SU-DHL-6 (cell line): ENCODE measurements around the gene AGPS.

Source experiments
- H2AFZ ChIP-seq: fragments of 200-600 bp; sonication (generic); 2 replicates; pipeline ENCODE4 v1.6.1; 2014; ENCODE audit warnings: low read depth, mild to moderate bottlenecking, moderate library complexity, mixed read lengths, antibody characterized with exemption, low read length; ENCODE audit not compliant: severe bottlenecking
- H3F3A ChIP-seq: fragments of 200-600 bp; shearing (Covaris generic); 2 replicates; pipeline ENCODE4 v1.6.0; 2016; ENCODE audit warnings: antibody characterized with exemption, mild to moderate bottlenecking; ENCODE audit not compliant: insufficient read depth
- H3K27ac ChIP-seq: fragments of 200-600 bp; sonication (generic); 2 replicates; pipeline ENCODE4 v1.5.1; 2016; ENCODE audit warnings: low read depth, mild to moderate bottlenecking, low read length, moderate library complexity, mixed read lengths
- H3K27me3 ChIP-seq: fragments of 200-600 bp; sonication (generic), shearing (Covaris generic); 2 replicates; pipeline ENCODE4 v1.6.0; 2014; ENCODE audit warnings: mild to moderate bottlenecking, low read length
- H3K36me3 ChIP-seq: fragments of 200-600 bp; sonication (generic); 2 replicates; pipeline ENCODE4 v1.6.1; 2014; ENCODE audit warnings: mild to moderate bottlenecking, low read length, mixed read lengths
- H3K4me2 ChIP-seq: fragments of 300-600, 200-600 bp; shearing (Covaris generic), sonication (generic); 2 replicates; pipeline ENCODE4 v1.6.0; 2014; ENCODE audit warnings: low read length, low read depth, mild to moderate bottlenecking; ENCODE audit not compliant: poor library complexity, severe bottlenecking
- H3K4me3 ChIP-seq: fragments of 200-600 bp; sonication (generic); 2 replicates; pipeline ENCODE4 v1.5.1; 2014; ENCODE audit warnings: antibody characterized with exemption, low read length, mild to moderate bottlenecking, mixed read lengths; ENCODE audit not compliant: insufficient read depth, poor library complexity, severe bottlenecking
- H3K79me2 ChIP-seq: fragments of 200-600 bp; sonication (generic); 2 replicates; pipeline ENCODE4 v1.6.1; 2014; ENCODE audit warnings: mild to moderate bottlenecking, low read length, moderate library complexity; ENCODE audit not compliant: insufficient read depth
- H3K9ac ChIP-seq: fragments of 200-600 bp; sonication (generic); 2 replicates; pipeline ENCODE4 v1.7.0; 2014; ENCODE audit warnings: mild to moderate bottlenecking, low read length
- H3K9me2 ChIP-seq: fragments of 200-600 bp; sonication (generic); replicated peaks from 2 replicates; pipeline ENCODE4 v1.6.1; 2014; ENCODE audit warnings: low read length; ENCODE audit not compliant: insufficient read depth
- H3K9me3 ChIP-seq: fragments of 200-600 bp; sonication (generic); 2 replicates; pipeline ENCODE4 v1.6.1; 2014; ENCODE audit warnings: low read length, mixed read lengths; ENCODE audit not compliant: insufficient read depth
- H4K20me1 ChIP-seq: fragments of 200-600 bp; sonication (generic); 2 replicates; pipeline ENCODE4 v1.6.1; 2014; ENCODE audit warnings: low read depth, mild to moderate bottlenecking, antibody characterized with exemption, low read length, moderate library complexity, mixed read lengths
- EZH2phosphoT487 ChIP-seq: fragments of 200-600 bp; sonication (generic), shearing (Covaris generic); conservative IDR thresholded peaks from 2 replicates; pipeline ENCODE4 v1.6.1; 2018; ENCODE audit warnings: mild to moderate bottlenecking, antibody characterized with exemption, low read length, moderate library complexity, mixed read lengths
- TF ChIP-seq, protein P1 (sequence below): fragments of 200-600 bp; sonication (generic); IDR thresholded peaks from one replicate; pipeline ENCODE4 v1.5.1; 2017; ENCODE audit warnings: antibody characterized with exemption, mild to moderate bottlenecking, low read length, moderate library complexity; ENCODE audit not compliant: insufficient read depth, poor library complexity, severe bottlenecking

AGPS gene

DNA sequence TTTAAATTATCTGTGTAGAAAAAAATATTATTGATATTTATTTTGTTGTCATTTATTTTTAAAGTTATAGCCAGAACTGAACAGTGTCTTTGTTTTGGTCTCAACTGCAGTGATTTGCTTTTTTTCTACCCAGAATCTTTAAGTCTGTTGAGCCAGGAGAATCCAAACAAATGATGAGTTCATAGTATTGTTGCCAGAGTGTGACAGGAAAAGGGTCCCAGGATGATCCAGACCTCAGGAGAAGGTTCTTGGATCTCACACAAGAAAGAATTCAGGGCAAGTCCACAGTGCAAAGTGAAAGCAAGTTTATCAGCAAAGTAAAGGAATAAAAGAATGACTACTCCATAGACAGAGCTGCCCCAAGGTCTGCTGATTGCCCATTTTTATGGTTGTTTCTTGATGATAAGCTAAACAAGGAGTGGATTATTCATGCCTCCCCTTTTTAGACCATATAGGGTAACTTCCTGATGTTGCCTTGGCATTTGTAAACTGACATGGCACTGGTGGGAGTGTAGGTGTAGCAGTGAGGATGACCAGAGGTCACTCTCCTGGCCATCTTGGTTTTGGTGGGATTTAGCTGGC lies 127.1 kb downstream of the AGPS start:
- Histone ChIP-seq H3K27me3 (no peaks in the 10 kb centered on the region), H4K20me1 (no peaks in the 10 kb centered on the region; the same call in 1 of the 2 replicates), H3K4me3 (no peak overlapping the region), H3K27ac (no peak overlapping the region), H3K4me2 (no peak overlapping the region), H3K9me2 (no peaks in the 10 kb centered on the region), H3K36me3 (peaks cover 2% of the 10 kb centered on the region; the same call in 1 of the 2 replicates), H3K9me3 (no peaks in the 10 kb centered on the region), H2AFZ (no peak overlapping the region), H3F3A (no peaks in the 10 kb centered on the region), H3K79me2 (no peaks in the 10 kb centered on the region), H3K9ac (no peak overlapping the region)
- TF ChIP-seq EZH2phosphoT487, result no peak
- TF ChIP-seq, protein P1, sequence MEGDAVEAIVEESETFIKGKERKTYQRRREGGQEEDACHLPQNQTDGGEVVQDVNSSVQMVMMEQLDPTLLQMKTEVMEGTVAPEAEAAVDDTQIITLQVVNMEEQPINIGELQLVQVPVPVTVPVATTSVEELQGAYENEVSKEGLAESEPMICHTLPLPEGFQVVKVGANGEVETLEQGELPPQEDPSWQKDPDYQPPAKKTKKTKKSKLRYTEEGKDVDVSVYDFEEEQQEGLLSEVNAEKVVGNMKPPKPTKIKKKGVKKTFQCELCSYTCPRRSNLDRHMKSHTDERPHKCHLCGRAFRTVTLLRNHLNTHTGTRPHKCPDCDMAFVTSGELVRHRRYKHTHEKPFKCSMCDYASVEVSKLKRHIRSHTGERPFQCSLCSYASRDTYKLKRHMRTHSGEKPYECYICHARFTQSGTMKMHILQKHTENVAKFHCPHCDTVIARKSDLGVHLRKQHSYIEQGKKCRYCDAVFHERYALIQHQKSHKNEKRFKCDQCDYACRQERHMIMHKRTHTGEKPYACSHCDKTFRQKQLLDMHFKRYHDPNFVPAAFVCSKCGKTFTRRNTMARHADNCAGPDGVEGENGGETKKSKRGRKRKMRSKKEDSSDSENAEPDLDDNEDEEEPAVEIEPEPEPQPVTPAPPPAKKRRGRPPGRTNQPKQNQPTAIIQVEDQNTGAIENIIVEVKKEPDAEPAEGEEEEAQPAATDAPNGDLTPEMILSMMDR, result no peak

DNA sequence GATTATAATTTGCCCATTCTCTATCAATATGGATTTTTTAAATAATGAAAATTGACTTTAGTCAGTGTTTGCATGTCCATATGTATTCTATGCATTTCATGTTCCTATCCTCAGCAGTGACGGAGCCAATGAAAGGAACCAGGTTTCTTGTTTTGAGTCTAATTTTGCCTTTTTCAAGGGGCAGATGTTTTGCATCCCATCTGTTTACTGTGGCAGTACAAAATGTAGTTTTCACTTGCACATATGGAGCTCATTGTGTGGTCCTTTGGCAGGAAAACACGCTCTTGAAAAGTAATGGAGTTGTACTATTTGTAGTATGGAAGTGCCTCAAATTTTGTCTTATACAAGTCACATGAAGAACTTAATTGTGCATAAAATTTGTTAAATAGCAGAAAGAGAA lies 127.8 kb downstream of the AGPS start:
- TF ChIP-seq, protein P1, result no peak
- no peak for TF ChIP-seq EZH2phosphoT487
- Histone ChIP-seq H4K20me1 (no peaks in the 10 kb centered on the region; the same call in 1 of the 2 replicates), H3K4me2 (no peak overlapping the region), H3K27me3 (no peaks in the 10 kb centered on the region), H3K4me3 (no peak overlapping the region), H3K9me2 (no peaks in the 10 kb centered on the region), H3K36me3 (peaks cover 2% of the 10 kb centered on the region; the same call in 1 of the 2 replicates), H3K27ac (no peak overlapping the region), H3K9ac (no peak overlapping the region), H2AFZ (no peak overlapping the region), H3F3A (no peaks in the 10 kb centered on the region), H3K9me3 (no peaks in the 10 kb centered on the region), H3K79me2 (no peaks in the 10 kb centered on the region)

DNA sequence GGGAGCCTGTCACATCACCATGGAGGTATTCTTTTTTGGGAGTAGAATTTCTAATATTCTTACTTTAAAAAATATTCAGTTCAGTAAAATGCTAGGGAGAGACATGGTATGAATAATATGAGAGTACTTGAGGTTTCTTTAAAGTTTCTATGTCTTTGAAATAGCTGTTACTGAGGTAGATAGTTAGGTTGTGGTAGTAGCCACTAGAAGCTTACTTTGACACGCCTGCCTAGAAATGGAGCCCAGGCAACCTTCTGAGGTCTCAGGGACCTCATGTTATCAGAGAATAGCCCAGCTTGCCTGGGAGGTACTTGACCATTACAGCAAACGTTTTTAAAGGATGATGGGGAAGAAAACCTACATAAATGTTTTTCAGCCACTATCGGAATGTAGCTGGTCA lies 131.2 kb downstream of the AGPS start:
- peaks cover 2% of the 10 kb centered on the region; the same call in 1 of the 2 replicates for H3K36me3 ChIP-seq
- no peaks in the 10 kb centered on the region for H3F3A ChIP-seq
- H2AFZ ChIP-seq, result no peak overlapping the region
- no peak overlapping the region for H3K4me2 ChIP-seq
- no peak overlapping the region for H3K9ac ChIP-seq
- no peaks in the 10 kb centered on the region for H3K27me3 ChIP-seq
- no peak overlapping the region for H3K27ac ChIP-seq
- H3K9me2 ChIP-seq, result no peaks in the 10 kb centered on the region
- no peak overlapping the region for H3K4me3 ChIP-seq
- no peaks in the 10 kb centered on the region for H3K9me3 ChIP-seq
- TF ChIP-seq, protein P1, result no peak
- TF ChIP-seq EZH2phosphoT487, result no peak
- H3K79me2 ChIP-seq, result no peaks in the 10 kb centered on the region
- H4K20me1 ChIP-seq, result no peaks in the 10 kb centered on the region
